IMR-90 (cell line): ENCODE data around the gene CTDSPL. TPM values are rescaled to one million over a fixed set of nuclear protein-coding genes. Genes with fewer than 3 reads are reported as not detected.

Experiments
- ATAC-seq: fragments of 200-7000 bp; cut with Tn5 transposase; 2 replicates; pipeline ENCODE4 v1.9.1; 2020; ENCODE audit warnings: low read depth, mild to moderate bottlenecking, moderate library complexity
- BruUV-seq: library from RNA; stranded (reverse); fragments of 400-500 nt; replicated peaks from 2 replicates; lab custom pipeline; 2021; lab: Mats Ljungman, UMichigan
- CTCF ChIA-PET: fragments of 300-600 bp; formaldehyde crosslinking; extraction: SDS; loops from one replicate; lab custom pipeline; 2021; ENCODE audit warnings: antibody characterized with exemption; lab: Yijun Ruan, JAX
- POLR2A ChIA-PET: fragments of 300-600 bp; sonication (Branson Sonifier 250); formaldehyde crosslinking; loops from one replicate; lab custom pipeline; 2022; ENCODE audit warnings: antibody characterized with exemption; ENCODE audit not compliant: unreplicated experiment; lab: Charles Lee
- DNase-seq: peaks from one replicate; pipeline ENCODE4 v3.0.0; 2013
- H2AFZ ChIP-seq: replicated peaks from 2 replicates; pipeline ENCODE3; 2013; ENCODE audit warnings: low read length, mild to moderate bottlenecking; ENCODE audit not compliant: poor library complexity
- H2AK5ac ChIP-seq: 2 replicates; pipeline ENCODE4 v1.6.1; 2013; ENCODE audit warnings: low read depth, low read length, inconsistent platforms
- H2AK9ac ChIP-seq: replicated peaks from 2 replicates; pipeline ENCODE3; 2013; ENCODE audit warnings: mild to moderate bottlenecking, low read depth, low read length, moderate library complexity; ENCODE audit not compliant: poor library complexity
- H2BK120ac ChIP-seq: 2 replicates; pipeline ENCODE4 v1.6.1; 2013; ENCODE audit warnings: low read depth, low read length, inconsistent platforms
- H2BK15ac ChIP-seq: 3 replicates; pipeline ENCODE4 v1.6.1; 2013; ENCODE audit warnings: low read depth, low read length, inconsistent platforms
- H2BK20ac ChIP-seq: 2 replicates; pipeline ENCODE4 v1.6.1; 2013; ENCODE audit warnings: low read depth, mild to moderate bottlenecking, inconsistent platforms, low read length, moderate library complexity
- H2BK5ac ChIP-seq: 2 replicates; pipeline ENCODE4 v1.6.1; 2013; ENCODE audit warnings: mild to moderate bottlenecking, low read depth, low read length, inconsistent platforms; ENCODE audit not compliant: poor library complexity, severe bottlenecking
- H3K14ac ChIP-seq: replicated peaks from 2 replicates; pipeline ENCODE4 v1.6.1; 2013; ENCODE audit warnings: low read depth, low read length, inconsistent platforms
- H3K18ac ChIP-seq: 2 replicates; pipeline ENCODE4 v1.6.1; 2013; ENCODE audit warnings: low read depth, low read length, control low read depth
- H3K23ac ChIP-seq: 2 replicates; pipeline ENCODE4 v1.6.1; 2013; ENCODE audit warnings: low read depth, low read length, inconsistent platforms
- H3K27ac ChIP-seq: 2 replicates; pipeline ENCODE4 v1.5.1; 2013; ENCODE audit warnings: mild to moderate bottlenecking, control low read depth, low read length; ENCODE audit not compliant: insufficient read depth
- H3K27me3 ChIP-seq: 2 replicates; pipeline ENCODE4 v1.6.1; 2013; ENCODE audit warnings: low read length; ENCODE audit not compliant: control insufficient read depth, insufficient read depth
- H3K36me3 ChIP-seq: 2 replicates; pipeline ENCODE4 v1.6.1; 2013; ENCODE audit warnings: low read length, mixed read lengths; ENCODE audit not compliant: control insufficient read depth, insufficient read depth
- H3K4ac ChIP-seq: 2 replicates; pipeline ENCODE4 v1.6.1; 2013; ENCODE audit warnings: low read depth, low read length, inconsistent platforms
- H3K4me1 ChIP-seq: 2 replicates; pipeline ENCODE4 v1.6.1; 2013; ENCODE audit warnings: low read length, mixed read lengths; ENCODE audit not compliant: control insufficient read depth, insufficient read depth
- H3K4me2 ChIP-seq: 2 replicates; pipeline ENCODE4 v1.6.1; 2013; ENCODE audit warnings: low read depth, mild to moderate bottlenecking, control low read depth, low read length, moderate library complexity
- H3K4me3 ChIP-seq: 2 replicates; pipeline ENCODE4 v1.5.1; 2013; ENCODE audit warnings: low read depth, mild to moderate bottlenecking, control low read depth, low read length, moderate library complexity; ENCODE audit not compliant: insufficient read depth
- H3K56ac ChIP-seq: 2 replicates; pipeline ENCODE4 v1.6.1; 2013; ENCODE audit warnings: low read length, inconsistent platforms; ENCODE audit not compliant: insufficient read depth; ENCODE audit errors: extremely low read depth
- H3K79me1 ChIP-seq, 2 experiments: 2 replicates each; pipeline ENCODE4 v1.6.1; 2013; ENCODE audit warnings: low read length in 2 of 2, inconsistent platforms in 1 of 2, low read depth in 1 of 2
- H3K9ac ChIP-seq: 2 replicates; pipeline ENCODE4 v1.6.1; 2013; ENCODE audit warnings: low read depth, low read length, control low read depth
- H3K9me1 ChIP-seq: 2 replicates; pipeline ENCODE4 v1.6.1; 2013; ENCODE audit warnings: low read length, inconsistent platforms; ENCODE audit not compliant: insufficient read depth
- H3K9me3 ChIP-seq: 2 replicates; pipeline ENCODE4 v1.6.1; 2013; ENCODE audit warnings: low read length; ENCODE audit not compliant: control insufficient read depth, insufficient read depth
- H4K20me1 ChIP-seq: 2 replicates; pipeline ENCODE4 v1.6.1; 2013; ENCODE audit warnings: low read length, inconsistent platforms; ENCODE audit not compliant: insufficient read depth
- H4K5ac ChIP-seq: 2 replicates; pipeline ENCODE4 v1.6.1; 2013; ENCODE audit warnings: mild to moderate bottlenecking, low read depth, low read length, control low read depth
- H4K8ac ChIP-seq, 2 experiments: 2 replicates each; pipeline ENCODE4 v1.6.1; 2013; ENCODE audit warnings: low read depth in 2 of 2, low read length in 2 of 2, control low read depth in 1 of 2, inconsistent platforms in 1 of 2
- H4K91ac ChIP-seq: 2 replicates; pipeline ENCODE4 v1.6.1; 2013; ENCODE audit warnings: low read depth, low read length, inconsistent platforms; ENCODE audit not compliant: insufficient read depth
- BHLHE40 ChIP-seq: fragments of 150-350 bp; IDR thresholded peaks from 2 replicates; pipeline ENCODE4 v1.6.1; 2016; ENCODE audit warnings: mild to moderate bottlenecking, low read depth, low read length
- CHD1 ChIP-seq: IDR thresholded peaks from 2 replicates; pipeline ENCODE4 v1.6.1; 2012; ENCODE audit warnings: low read depth, low read length, improper control_type of control experiment
- RCOR1 ChIP-seq: IDR thresholded peaks from 2 replicates; pipeline ENCODE4 v1.6.1; 2012; ENCODE audit warnings: mild to moderate bottlenecking, low read length, improper control_type of control experiment; ENCODE audit not compliant: insufficient replicate concordance
- WGBS, 2 experiments: methylation state at CpG; one replicate each; pipeline versions ENCODE4 v1.1.5 to v1.1.7; 2013; ENCODE audit warnings: missing lambda C conversion rate in 2 of 2; ENCODE audit not compliant: insufficient read length in 1 of 2; ENCODE audit errors: extremely low coverage in 2 of 2; 5-methylcytosine and 5-hydroxymethylcytosine counted together
- dilution Hi-C: fragments of 300-500 bp; cut with HindIII; formaldehyde crosslinking; loops from one replicate; pipeline ENCODE4 v1.14.3; 2018; ENCODE audit warnings: low sequenced_read_pairs; ENCODE audit not compliant: unreplicated experiment
- in situ Hi-C: fragments of 300-500 bp; cut with MboI; formaldehyde crosslinking; loops from 3 replicates; pipeline ENCODE4 v1.14.3; 2019; ENCODE audit warnings: low sequenced_read_pairs, inconsistent platforms, mixed read lengths
- intact Hi-C: fragments of 100-400 bp; cut with micrococcal nuclease; formaldehyde crosslinking; loops from 2 replicates; pipeline ENCODE4 v1.10.0; 2022
- polyA plus RNA-seq, 3 experiments: library from polyadenylated mRNA; depleted of rRNA; stranded (reverse); fragments of >200 nt; gene quantifications; 2 replicates each; pipeline ENCODE4 v1.2.3, GENCODE V29; 2012; ENCODE audit warnings: low replicate concordance in 1 of 3
- total RNA-seq: library from RNA; depleted of rRNA; stranded (reverse); fragments of >200 nt; gene quantifications from 2 replicates; pipeline ENCODE4 v1.2.3, GENCODE V29; 2012

CTDSPL gene
- total and polyA plus RNA-seq, 2 of the 4 experiments (the other 2 are of a cell fraction), result 24.5 to 29.0 TPM

GRCh38 chr3:37898424-37898823 lies 36.7 kb downstream of the CTDSPL start:
- DNase-seq (no peak), ATAC-seq (no peak)
- H3K56ac ChIP-seq, result no peak overlapping the region
- peaks cover 44 to 78% of the 10 kb centered on the region in 2 experiments for H3K79me1 ChIP-seq
- H3K27me3 ChIP-seq, result no peaks in the 10 kb centered on the region
- no peak overlapping the region for H3K14ac ChIP-seq
- H3K4me3 ChIP-seq, result no peak overlapping the region
- no peak for TF ChIP-seq RCOR1
- no peak for TF ChIP-seq BHLHE40
- TF ChIP-seq CHD1, result no peak
- in situ Hi-C loops (no loop called here), dilution Hi-C loops (no loop called here), intact Hi-C loops (no loop called here)
- no peak overlapping the region for H2AFZ ChIP-seq
- BruUV-seq, result no TSS peak
- no peak overlapping the region for H3K23ac ChIP-seq
- H3K4me2 ChIP-seq, result no peak overlapping the region
- no peak overlapping the region for H4K91ac ChIP-seq
- no peaks in the 10 kb centered on the region for H3K9me3 ChIP-seq
- no CpG with 5 or more reads among the region's 3 CpGs for WGBS, 2 experiments
- no peak overlapping the region for H2AK5ac ChIP-seq
- no peak overlapping the region for H2BK120ac ChIP-seq
- H2BK20ac ChIP-seq, result no peak overlapping the region
- POLR2A ChIA-PET, result no interaction called here
- peaks cover 8% of the 10 kb centered on the region for H3K4me1 ChIP-seq
- H2BK5ac ChIP-seq, result no peak overlapping the region
- H2AK9ac ChIP-seq, result no peak overlapping the region
- no peak overlapping the region for H4K5ac ChIP-seq
- no peak overlapping the region for H3K18ac ChIP-seq
- H3K9me1 ChIP-seq, result peaks cover 9% of the 10 kb centered on the region
- H3K9ac ChIP-seq, result no peak overlapping the region
- H3K36me3 ChIP-seq, result peaks cover 2% of the 10 kb centered on the region; the same call in 1 of the 2 replicates
- no peak overlapping the region for H4K8ac ChIP-seq
- H2BK15ac ChIP-seq, result no peak overlapping the region
- no peak overlapping the region for H3K27ac ChIP-seq
- CTCF ChIA-PET, result no interaction called here
- no peak overlapping the region for H3K4ac ChIP-seq
- peaks cover 24% of the 10 kb centered on the region for H4K20me1 ChIP-seq
